ENCODE results near the gene MYOZ3.

MYOZ3 gene

DNA sequence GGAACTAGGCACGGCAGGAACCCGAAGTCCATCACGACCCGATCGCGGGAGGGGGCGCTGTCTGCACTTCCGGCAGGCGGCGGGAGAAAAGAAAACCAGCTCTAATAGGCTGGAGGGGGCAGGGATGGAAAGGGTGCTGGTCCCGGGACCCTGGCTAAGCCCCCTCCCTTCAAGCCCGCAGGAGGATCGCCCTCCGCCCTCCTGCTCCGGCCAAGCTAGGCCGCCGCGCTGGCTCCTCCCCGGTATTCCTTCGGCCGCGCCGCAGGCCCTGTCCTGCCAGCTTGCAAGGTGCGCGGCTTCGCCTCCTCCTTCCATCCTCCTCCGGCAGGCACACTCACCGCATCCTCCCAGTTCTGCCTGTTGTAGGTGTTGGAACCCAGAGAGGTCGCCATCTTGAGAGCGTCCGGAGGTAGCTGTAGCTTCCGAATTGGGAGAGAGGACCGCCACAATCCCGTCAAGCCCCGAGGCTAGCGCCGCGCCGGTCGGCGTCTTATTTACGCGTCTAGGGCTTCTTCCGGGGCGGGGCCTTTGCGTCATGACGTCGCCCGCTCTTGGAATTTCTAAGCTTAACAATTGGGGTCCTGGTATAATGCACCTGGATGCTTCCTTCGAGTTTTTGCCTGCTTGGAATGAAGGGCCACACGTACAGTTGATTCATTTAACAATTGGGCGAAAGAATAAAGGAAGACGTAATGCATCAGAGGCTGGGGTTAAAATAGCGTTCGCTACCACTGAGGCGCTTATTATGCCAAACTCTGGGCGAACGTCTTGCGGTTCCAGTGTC is 39.7 kb downstream of the MYOZ3 start, which contains the start of gene RBM22:
Gene RBM22, minus strand, starts transcription at position 469 of the 784 bp plus-strand sequence. Its CDS starts 77 bp downstream, at position 392.
- H3K4me3 ChIP-seq (ENCODE audit: low read depth in 1 of 2, low read length in 2 of 2), result peak within 1 kb of the TSS; percentile 73 to 85
- peak within 1 kb of the TSS; percentile 93 for H3K9ac ChIP-seq (ENCODE audit: low read depth, low read length)
- ATAC-seq (ENCODE audit: insufficient read depth, low read depth), result peak; percentile 97
- peak within 1 kb of the TSS; percentile 90 for H3K4me2 ChIP-seq (ENCODE audit: insufficient read depth, low read length)
- peaks cover 6% of the 10 kb centered on the region; the same call in 1 of the 2 replicates for H4K20me1 ChIP-seq (ENCODE audit: insufficient read depth, low read length)
- H2AFZ ChIP-seq (ENCODE audit: low read depth, low read length), result peak within 1 kb of the TSS; percentile 99
- H3K36me3 ChIP-seq (ENCODE audit: insufficient read depth, low read length), result peaks cover 38% of the 10 kb centered on the region
- DNase-seq, result peak; percentile 92
- no peaks in the 10 kb centered on the region for H3K27me3 ChIP-seq (ENCODE audit: insufficient read depth, low read length, poor library complexity)
- peaks cover 26% of the 10 kb centered on the region for H3K4me1 ChIP-seq (ENCODE audit: insufficient read depth, low read length)
- TF ChIP-seq CTCF (IDR thresholded peaks at IDR 0.05; ENCODE audit: borderline replicate concordance, extremely low read depth, low read length, poor library complexity, severe bottlenecking), result peak; percentile 73
- no peak for TF ChIP-seq EZH2 (IDR thresholded peaks at IDR 0.05; ENCODE audit: borderline replicate concordance, low read depth, low read length, severe bottlenecking)
- H3K79me2 ChIP-seq (ENCODE audit: insufficient read depth, low read length), result peaks cover 28% of the 10 kb centered on the region
- H3K27ac ChIP-seq (ENCODE audit: low read length), result peak within 1 kb of the TSS; percentile 96
- H3K9me3 ChIP-seq (ENCODE audit: insufficient read depth, low read length, severe bottlenecking), result no peaks in the 10 kb centered on the region

- Histone ChIP-seq H4K20me1 (ENCODE audit: insufficient read depth, low read length) (peaks cover 6% of the 10 kb centered on the region; the same call in 1 of the 2 replicates), H3K27ac (ENCODE audit: low read length) (no peak overlapping the region), H3K79me2 (ENCODE audit: insufficient read depth, low read length) (peaks cover 21% of the 10 kb centered on the region), H3K9me3 (ENCODE audit: insufficient read depth, low read length, severe bottlenecking) (no peaks in the 10 kb centered on the region), H3K4me1 (ENCODE audit: insufficient read depth, low read length) (peaks cover 26% of the 10 kb centered on the region), H3K36me3 (ENCODE audit: insufficient read depth, low read length) (peaks cover 17% of the 10 kb centered on the region), H3K4me2 (ENCODE audit: insufficient read depth, low read length) (no peak overlapping the region), H3K4me3 (ENCODE audit: low read depth in 1 of 2, low read length in 2 of 2) (no peak overlapping the region), H2AFZ (ENCODE audit: low read depth, low read length) (no peak overlapping the region), H3K9ac (ENCODE audit: low read depth, low read length) (no peak overlapping the region), H3K27me3 (ENCODE audit: insufficient read depth, low read length, poor library complexity) (no peaks in the 10 kb centered on the region)
- ATAC-seq (ENCODE audit: insufficient read depth, low read depth) (no peak), DNase-seq (no peak)
- TF ChIP-seq CTCF (IDR thresholded peaks at IDR 0.05; ENCODE audit: borderline replicate concordance, extremely low read depth, low read length, poor library complexity, severe bottlenecking), result no peak
- TF ChIP-seq EZH2 (IDR thresholded peaks at IDR 0.05; ENCODE audit: borderline replicate concordance, low read depth, low read length, severe bottlenecking), result no peak
Measured at GRCh38 chr5:150703762-150704161, 42.7 kb downstream of the MYOZ3 start.

GRCh38 chr5:150706776-150707390 is 45.8 kb downstream of the MYOZ3 start:
- Histone ChIP-seq H3K36me3 (ENCODE audit: insufficient read depth, low read length) (peaks cover 40% of the 10 kb centered on the region), H3K27ac (ENCODE audit: low read length) (no peak overlapping the region), H3K79me2 (ENCODE audit: insufficient read depth, low read length) (no peaks in the 10 kb centered on the region), H3K4me3 (ENCODE audit: low read depth in 1 of 2, low read length in 2 of 2) (no peak overlapping the region), H3K9ac (ENCODE audit: low read depth, low read length) (no peak overlapping the region), H3K9me3 (ENCODE audit: insufficient read depth, low read length, severe bottlenecking) (no peaks in the 10 kb centered on the region), H3K4me1 (ENCODE audit: insufficient read depth, low read length) (peaks cover 7% of the 10 kb centered on the region; the same call in 1 of the 2 replicates), H3K4me2 (ENCODE audit: insufficient read depth, low read length) (no peak overlapping the region), H4K20me1 (ENCODE audit: insufficient read depth, low read length) (no peaks in the 10 kb centered on the region), H3K27me3 (ENCODE audit: insufficient read depth, low read length, poor library complexity) (no peaks in the 10 kb centered on the region), H2AFZ (ENCODE audit: low read depth, low read length) (no peak overlapping the region)
- no peak for DNase-seq
- TF ChIP-seq CTCF (IDR thresholded peaks at IDR 0.05; ENCODE audit: borderline replicate concordance, extremely low read depth, low read length, poor library complexity, severe bottlenecking) (no peak), EZH2 (IDR thresholded peaks at IDR 0.05; ENCODE audit: borderline replicate concordance, low read depth, low read length, severe bottlenecking) (no peak)
- no peak for ATAC-seq (ENCODE audit: insufficient read depth, low read depth)

All from DND-41 (cell line).